GM12878 (cell line): ENCODE results near the gene ERLEC1.

Source experiments
- CTCF ChIP-seq, 3 experiments: IDR thresholded peaks in 2 of 3; conservative IDR thresholded peaks in 1 of 3; 2 replicates each; pipeline ENCODE4 v1.5.1; 2011; ENCODE audit warnings: low read depth in 3 of 3, low read length in 3 of 3, mild to moderate bottlenecking in 3 of 3, control low read depth in 2 of 3, moderate library complexity in 2 of 3, inconsistent platforms in 1 of 3, mixed read lengths in 1 of 3; ENCODE audit not compliant: control insufficient read depth in 2 of 3, insufficient read depth in 1 of 3; ENCODE audit errors: extremely low read depth in 1 of 3
- EGR1 ChIP-seq, 2 experiments: IDR thresholded peaks; 1 replicate in 1 of 2; 2 replicates in 1 of 2; pipeline ENCODE4 v1.6.1; 2011 to 2012; ENCODE audit warnings: low read depth in 2 of 2, low read length in 2 of 2, borderline replicate concordance in 1 of 2, mild to moderate bottlenecking in 1 of 2, moderate library complexity in 1 of 2
- EP300 ChIP-seq, 2 experiments: fragments of 150-350 bp in 1 of 2; IDR thresholded peaks; 2 replicates each; pipeline ENCODE4 v1.6.1; 2011 to 2012; ENCODE audit warnings: low read depth in 2 of 2, low read length in 2 of 2, borderline replicate concordance in 1 of 2, improper control_type of control experiment in 1 of 2, inconsistent platforms in 1 of 2; ENCODE audit not compliant: control insufficient read depth in 1 of 2
- EZH2 ChIP-seq: IDR thresholded peaks from 2 replicates; pipeline ENCODE4 v1.6.1; 2012; ENCODE audit warnings: low read depth, mild to moderate bottlenecking, control low read depth, inconsistent platforms, low read length, borderline replicate concordance; ENCODE audit not compliant: control insufficient read depth
- POLR2A ChIP-seq: IDR thresholded peaks from 2 replicates; pipeline ENCODE4 v1.6.1; 2011; ENCODE audit warnings: low read depth, mild to moderate bottlenecking, low read length
- RB1 ChIP-seq: fragments of 450-650 bp; formaldehyde crosslinking; IDR thresholded peaks from 2 replicates; pipeline ENCODE4 v1.6.1; 2017; ENCODE audit warnings: mild to moderate bottlenecking, borderline replicate concordance
- SREBF1 ChIP-seq: IDR thresholded peaks from 2 replicates; pipeline ENCODE4 v1.6.1; 2012; ENCODE audit warnings: mild to moderate bottlenecking, low read length
- TARDBP ChIP-seq: IDR thresholded peaks from 2 replicates; pipeline ENCODE4 v1.6.1; 2016; ENCODE audit warnings: borderline replicate concordance
- ZNF274 ChIP-seq: IDR thresholded peaks from one replicate; pipeline ENCODE4 v1.8.0; 2011; ENCODE audit not compliant: insufficient read length, insufficient read depth

DNA sequence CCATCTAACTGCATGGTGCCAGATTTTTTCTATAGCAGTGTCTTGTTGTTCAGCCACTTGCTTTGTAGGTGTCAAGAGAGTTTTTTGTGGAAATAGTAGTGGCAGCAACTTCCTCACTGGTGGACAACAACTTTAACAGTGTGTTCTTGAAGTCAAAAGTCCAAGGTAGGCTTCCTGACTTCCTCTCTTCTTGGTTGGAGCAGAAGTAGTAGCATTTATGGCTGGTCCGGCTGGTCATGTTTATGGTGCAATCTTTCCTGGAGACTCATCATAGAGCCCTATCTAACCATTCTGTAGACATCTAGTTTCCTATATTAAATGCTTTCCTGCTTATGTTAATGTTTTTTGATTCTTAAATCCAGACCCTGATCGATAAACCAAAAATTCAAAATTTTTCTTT lies 61.2 kb downstream of the ERLEC1 start:
- TF ChIP-seq POLR2A (no peak), EP300 (IDR thresholded peaks at IDR 0.05; ENCODE audit: borderline replicate concordance in 1 of 2, control insufficient read depth in 1 of 2, low read depth in 2 of 2, low read length in 2 of 2) (no peak), ZNF274 (no peak), EZH2 (no peak), CTCF (IDR thresholded peaks at IDR 0.05 in 2 of 3, conservative IDR thresholded peaks at IDR 0.05 in 1 of 3; ENCODE audit: control insufficient read depth in 2 of 3, extremely low read depth in 1 of 3, insufficient read depth in 1 of 3, low read depth in 3 of 3, low read length in 3 of 3) (no peak), RB1 (no peak), SREBF1 (no peak), TARDBP (no peak), EGR1 (IDR thresholded peaks at IDR 0.05; ENCODE audit: borderline replicate concordance in 1 of 2, low read depth in 2 of 2, low read length in 2 of 2) (no peak)
